ENCODE measurements around the gene MT1F. TPM values are rescaled to one million over a fixed set of nuclear protein-coding genes. Genes with fewer than 3 reads are reported as not detected.
A peak's percentile ranks its signal among the peaks of the same experiment; 100 is the strongest.

Gene MT1F
- total and polyA plus RNA-seq, 2 of the 4 experiments (the other 2 are of a cell fraction): 0.56 TPM; not detected in 1

GRCh38 chr16:56700195-56700594 is 42.4 kb downstream of the MT1F start:
- Histone ChIP-seq H3K4me3 (ENCODE audit: insufficient read depth, low read depth, low read length) (no peak overlapping the region), H3K27me3 (ENCODE audit: control insufficient read depth, insufficient read depth, low read length) (peaks cover 2% of the 10 kb centered on the region; the same call in 1 of the 2 replicates), H4K5ac (ENCODE audit: low read depth, low read length) (no peak overlapping the region), H3K9me3 (ENCODE audit: control insufficient read depth, insufficient read depth, low read length) (peaks cover 5% of the 10 kb centered on the region), H2BK5ac (ENCODE audit: low read depth, low read length, poor library complexity, severe bottlenecking) (peak overlapping the region; percentile 15), H2AFZ (replicated peaks; ENCODE audit: low read length, poor library complexity) (no peak overlapping the region), H4K20me1 (ENCODE audit: insufficient read depth, low read length) (no peaks in the 10 kb centered on the region), H2BK120ac (ENCODE audit: low read depth, low read length) (no peak overlapping the region), H2AK9ac (replicated peaks; ENCODE audit: low read depth, low read length, poor library complexity) (no peak overlapping the region), H2AK5ac (ENCODE audit: low read depth, low read length) (no peak overlapping the region), H3K9ac (ENCODE audit: low read depth, low read length) (no peak overlapping the region), H3K79me1 (ENCODE audit: low read depth in 1 of 2, low read length in 2 of 2) (no peaks in the 10 kb centered on the region), H2BK20ac (ENCODE audit: low read depth, low read length) (no peak overlapping the region), H4K91ac (ENCODE audit: insufficient read depth, low read depth, low read length) (no peak overlapping the region), H3K27ac (ENCODE audit: insufficient read depth, low read length) (no peak overlapping the region), H3K36me3 (ENCODE audit: control insufficient read depth, insufficient read depth, low read length) (no peaks in the 10 kb centered on the region), H3K4ac (ENCODE audit: low read depth, low read length) (no peak overlapping the region), H3K4me1 (ENCODE audit: control insufficient read depth, insufficient read depth, low read length) (no peaks in the 10 kb centered on the region), H3K14ac (replicated peaks; ENCODE audit: low read depth, low read length) (no peak overlapping the region), H3K9me1 (ENCODE audit: insufficient read depth, low read length) (no peaks in the 10 kb centered on the region; the same call in 1 of the 2 replicates), H3K23ac (ENCODE audit: low read depth, low read length) (no peak overlapping the region), H4K8ac (ENCODE audit: low read depth in 2 of 2, low read length in 2 of 2) (no peak overlapping the region), H3K56ac (ENCODE audit: extremely low read depth, insufficient read depth, low read length) (no peak overlapping the region), H2BK15ac (ENCODE audit: low read depth, low read length) (no peak overlapping the region), H3K4me2 (ENCODE audit: low read depth, low read length) (no peak overlapping the region), H3K18ac (ENCODE audit: low read depth, low read length) (no peak overlapping the region)
- dilution Hi-C loops (cut with HindIII; ENCODE audit: low sequenced_read_pairs, unreplicated experiment): no loop called here
- TF ChIP-seq RCOR1 (IDR thresholded peaks at IDR 0.05; ENCODE audit: insufficient replicate concordance, low read length): no peak
- peak; percentile 95 for TF ChIP-seq CEBPB (IDR thresholded peaks at IDR 0.05; ENCODE audit: low read depth, low read length)
- ChIA-PET CTCF (interaction anchor here (0.5 to 1.0 kb wide), 2 partner anchors 99 to 1679 kb away, joined by 3 to 6 read pairs; no protein-coding TSS in a partner anchor), POLR2A (ENCODE audit: unreplicated experiment) (no interaction called here)
- DNase-seq (peak; percentile 16), ATAC-seq (ENCODE audit: low read depth) (no peak)
- intact Hi-C loops (cut with micrococcal nuclease): loop anchor here (5.0 kb wide), 2 partner anchors 248 to 758 kb away; partner anchors contain the start of genes NUDT21 and OGFOD1
- no CpG with 5 or more reads among the region's 1 CpG for WGBS, 2 experiments (ENCODE audit: extremely low coverage in 2 of 2, insufficient read length in 1 of 2)
- no TSS peak for BruUV-seq (replicated peaks)
- in situ Hi-C loops (cut with MboI; ENCODE audit: low sequenced_read_pairs): loop anchor here (5.0 to 25.0 kb wide), 2 partner anchors 123 to 763 kb away; no protein-coding TSS in a partner anchor
